NCI-H345 (cell line): Measurements from ENCODE around the gene UROD.
A peak's percentile ranks its signal among the peaks of the same experiment; 100 is the strongest.
"Not testable (repeated sequence)": the region's sequence is repeated elsewhere in the genome, so short reads cannot be mapped to it uniquely, and the experiment has no call there.

Experiments used
- DNase-seq: peaks from one replicate; lab custom pipeline; 2025; lab: John Stamatoyannopoulos, UW

Gene UROD

GRCh38 chr1:45011837-45012638 lies at the start of gene UROD:
Gene UROD (plus strand): TSS chr1:45012254. CDS start chr1:45012266, 12 bp downstream.
- peak; percentile 97 for DNase-seq

- DNase-seq = no peak
These were observed 49.3 kb upstream of the UROD start for GRCh38 chr1:44962729-44963128.

GRCh38 chr1:44964396-44964795 lies 47.7 kb upstream of the UROD start:
- DNase-seq = no peak

GRCh38 chr1:44970317-44970716 lies 41.7 kb upstream of the UROD start:
- DNase-seq = no peak

GRCh38 chr1:44973645-44974044 lies 38.4 kb upstream of the UROD start:
- DNase-seq = no peak

GRCh38 chr1:44976252-44976651 lies 35.8 kb upstream of the UROD start:
- no peak for DNase-seq

- DNase-seq = not testable (repeated sequence)
These were observed 34.7 kb upstream of the UROD start for GRCh38 chr1:44977372-44977771.

GRCh38 chr1:44985747-44986359 lies 26.2 kb upstream of the UROD start:
- DNase-seq = no peak

- DNase-seq = no peak
These were observed 23.4 kb upstream of the UROD start for GRCh38 chr1:44988531-44989156.

GRCh38 chr1:44994309-44994898 lies 17.6 kb upstream of the UROD start:
- no peak for DNase-seq

- no peak for DNase-seq
These were observed 16.4 kb upstream of the UROD start for GRCh38 chr1:44995467-44996238.

GRCh38 chr1:44999232-44999631 lies 12.8 kb upstream of the UROD start:
- DNase-seq = no peak

- no peak for DNase-seq
These were observed 11.0 kb upstream of the UROD start for GRCh38 chr1:45001011-45001481.

GRCh38 chr1:45001576-45001975 lies 10.5 kb upstream of the UROD start:
- DNase-seq = not testable (repeated sequence)

- no peak for DNase-seq
These were observed 9.1 kb upstream of the UROD start for GRCh38 chr1:45002650-45003645.

GRCh38 chr1:45003741-45004140 lies 8.3 kb upstream of the UROD start:
- DNase-seq = no peak

GRCh38 chr1:45004281-45004920 lies 7.7 kb upstream of the UROD start:
- no peak for DNase-seq

GRCh38 chr1:45005761-45006160 lies 6.3 kb upstream of the UROD start:
- no peak for DNase-seq

- no peak for DNase-seq
These were observed 4.7 kb upstream of the UROD start for GRCh38 chr1:45007311-45007710.

GRCh38 chr1:45008076-45008475 lies 4.0 kb upstream of the UROD start:
- DNase-seq = no peak
